CD4-positive, alpha-beta T cell treated with Interleukin-4 for 4 hours (primary cell): ENCODE results near the gene INTU.

ENCODE experiments used
- DNase-seq: peaks from one replicate; pipeline ENCODE4 v3.0.0-alpha.2; 2020

Gene INTU

GRCh38 chr4:127759228-127759820 is 126.6 kb downstream of the INTU start:
- DNase-seq, result no peak

- no peak for DNase-seq
Observed at GRCh38 chr4:127759893-127760292, 127.1 kb downstream of the INTU start.

GRCh38 chr4:127771535-127772275 is 138.9 kb downstream of the INTU start:
- DNase-seq, result no peak

DNA sequence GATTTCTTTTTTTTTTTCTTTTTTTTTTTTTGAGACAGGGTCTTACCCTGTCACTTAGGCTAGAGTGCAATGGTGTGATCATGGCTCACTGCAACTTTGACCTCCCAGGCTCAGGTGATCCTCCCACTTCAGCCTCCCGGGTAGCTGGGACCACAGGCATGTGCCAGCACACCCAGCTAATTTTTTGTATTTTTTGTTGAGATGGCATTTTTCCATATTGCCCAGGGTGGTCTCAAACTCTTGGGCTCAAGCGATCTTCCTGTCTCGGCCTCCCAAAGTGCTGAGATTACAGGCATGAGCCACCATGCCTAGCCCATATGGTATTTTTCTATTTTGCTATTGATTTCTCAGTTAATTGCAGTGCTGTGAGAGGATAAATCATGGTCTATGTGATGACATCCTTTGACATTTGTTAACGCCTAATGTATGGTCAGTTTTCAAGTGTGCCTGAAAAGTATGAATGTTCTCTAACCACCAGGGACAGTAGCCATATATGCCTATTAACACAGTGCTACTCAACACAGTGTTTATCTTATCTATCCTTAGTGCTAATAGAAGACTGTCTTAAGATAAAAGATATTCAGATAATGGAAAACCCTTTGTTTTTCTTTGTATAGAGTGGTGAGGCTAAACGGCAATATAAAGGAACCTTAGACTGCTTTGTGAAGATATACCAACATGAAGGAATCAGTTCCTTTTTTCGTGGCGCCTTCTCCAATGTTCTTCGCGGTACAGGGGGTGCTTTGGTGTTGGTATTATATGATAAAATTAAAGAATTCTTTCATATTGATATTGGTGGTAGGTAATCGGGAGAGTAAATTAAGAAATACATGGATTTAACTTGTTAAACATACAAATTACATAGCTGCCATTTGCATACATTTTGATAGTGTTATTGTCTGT is 140.3 kb downstream of the INTU start:
- DNase-seq, result no peak

GRCh38 chr4:127775843-127776242 is 143.1 kb downstream of the INTU start:
- no peak for DNase-seq
